Transverse colon (tissue), 4 donors: ENCODE data around the gene EGLN1.
"Not testable (repeated sequence)": the region's sequence is repeated elsewhere in the genome, so short reads cannot be mapped to it uniquely, and the experiment has no call there.

Source experiments
- CTCF ChIP-seq, 5 experiments: fragments of 200-600 bp in 3 of 5; fragments of 450-650 bp in 2 of 5; sonication (generic) in 3 of 5; IDR thresholded peaks; 1 replicate in 2 of 5; 2 replicates in 3 of 5; pipeline ENCODE4 v1.5.1; 2016 to 2017; ENCODE audit warnings: antibody characterized with exemption in 5 of 5, inconsistent platforms in 3 of 5, mild to moderate bottlenecking in 2 of 5, moderate library complexity in 1 of 5
- POLR2A ChIP-seq: fragments of 450-650 bp; IDR thresholded peaks from one replicate; pipeline ENCODE4 v1.6.1; 2016; ENCODE audit warnings: antibody characterized with exemption, mild to moderate bottlenecking, moderate library complexity
- POLR2AphosphoS5 ChIP-seq, 3 donors: sonication (generic); formaldehyde crosslinking; IDR thresholded peaks; one replicate each; pipeline ENCODE4 v1.6.1; 2016; ENCODE audit warnings: antibody characterized with exemption in 3 of 3

DNA sequence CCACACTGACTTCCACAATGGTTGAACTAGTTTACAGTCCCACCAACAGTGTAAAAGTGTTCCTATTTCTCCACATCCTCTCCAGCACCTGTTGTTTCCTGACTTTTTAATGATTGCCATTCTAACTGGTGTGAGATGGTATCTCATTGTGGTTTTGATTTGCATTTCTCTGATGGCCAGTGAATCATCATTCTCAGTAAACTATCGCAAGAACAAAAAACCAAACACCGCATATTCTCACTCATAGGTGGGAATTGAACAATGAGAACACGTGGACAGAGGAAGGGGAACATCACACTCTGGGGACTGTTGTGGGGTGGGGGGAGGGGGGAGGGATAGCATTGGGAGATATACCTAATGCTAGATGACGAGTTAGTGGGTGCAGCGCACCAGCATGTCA lies 49.4 kb upstream of the EGLN1 start:
- TF ChIP-seq POLR2A; CTCF (IDR thresholded peaks at IDR 0.05); POLR2AphosphoS5 (IDR thresholded peaks at IDR 0.05): not testable (repeated sequence)
